Tibial nerve (tissue), 4 donors: ENCODE data around the gene GMPS.

Experiments
- CTCF ChIP-seq, 5 experiments: fragments of 200-600 bp in 3 of 5; fragments of 450-650 bp in 2 of 5; sonication (generic) in 3 of 5; IDR thresholded peaks; one replicate each; pipeline ENCODE4 v1.5.1; 2016 to 2019; ENCODE audit warnings: antibody characterized with exemption in 5 of 5, mild to moderate bottlenecking in 3 of 5, moderate library complexity in 2 of 5
- EP300 ChIP-seq, 2 donors: sonication (generic); formaldehyde crosslinking; IDR thresholded peaks; one replicate each; pipeline ENCODE4 v1.6.1; 2017; ENCODE audit warnings: antibody characterized with exemption in 2 of 2, mild to moderate bottlenecking in 1 of 2

DNA sequence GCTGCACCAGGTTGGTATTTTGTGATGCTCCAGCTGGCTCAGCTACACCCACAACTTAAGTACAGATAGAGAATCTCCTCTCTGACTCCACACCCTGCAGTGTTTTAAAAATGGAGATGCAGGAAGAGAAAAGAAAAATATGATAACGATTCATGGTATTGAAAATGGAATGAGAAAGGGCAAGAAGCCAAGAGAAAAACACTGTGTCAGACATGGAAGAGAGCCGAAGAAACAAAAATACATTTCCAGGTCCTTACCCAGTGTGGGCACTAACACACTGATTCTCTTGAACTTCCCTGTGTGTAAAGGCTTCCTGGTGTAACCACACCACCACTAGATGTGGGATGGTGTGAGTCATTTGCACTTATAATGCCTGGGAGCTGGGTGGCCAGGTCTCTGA, 93.1 kb downstream of the GMPS start:
- no peak for TF ChIP-seq CTCF (IDR thresholded peaks at IDR 0.05)
- TF ChIP-seq EP300 (IDR thresholded peaks at IDR 0.05) = no peak
